ENCODE results near the gene NOTCH2. TPM values are rescaled to one million over a fixed set of nuclear protein-coding genes. Genes with fewer than 3 reads are reported as not detected.

Gene NOTCH2
- total RNA-seq, 1 experiment from 2014 or later, result 53.7 TPM

- no peak for DNase-seq
- Histone ChIP-seq H3K56ac (ENCODE audit: insufficient read length, low read depth, low read length) (no peak overlapping the region), H4K5ac (ENCODE audit: insufficient read length, low read depth, low read length) (no peak overlapping the region), H2AK5ac (ENCODE audit: insufficient read length, low read length) (no peak overlapping the region), H3K23ac (ENCODE audit: insufficient read length, low read depth, low read length) (no peak overlapping the region), H3K18ac (ENCODE audit: insufficient read length, low read depth, low read length) (no peak overlapping the region), H3K4me2 (ENCODE audit: insufficient read depth, insufficient read length, low read length) (no peak overlapping the region), H3K23me2 (ENCODE audit: insufficient read length, low read depth, low read length, poor library complexity, severe bottlenecking) (no peaks in the 10 kb centered on the region), H3K9me3 (ENCODE audit: control insufficient read depth, low read depth, low read length) (no peaks in the 10 kb centered on the region), H2BK20ac (ENCODE audit: low read depth, low read length, poor library complexity, severe bottlenecking) (no peak overlapping the region), H3K27me3 (ENCODE audit: insufficient read depth, low read length) (no peaks in the 10 kb centered on the region), H2BK120ac (ENCODE audit: low read depth, low read length, poor library complexity, severe bottlenecking) (no peak overlapping the region), H4K8ac (replicated peaks; ENCODE audit: insufficient read length, low read depth, low read length) (no peak overlapping the region), H3K14ac (ENCODE audit: insufficient read depth, low read length) (no peak overlapping the region), H4K20me1 (ENCODE audit: control insufficient read depth, insufficient read depth, insufficient read length) (no peaks in the 10 kb centered on the region), H4K91ac (ENCODE audit: insufficient read length, low read depth, low read length) (no peak overlapping the region), H2BK5ac (ENCODE audit: insufficient read length, low read length) (no peak overlapping the region), H3K4me1 (ENCODE audit: insufficient read depth, low read length) (no peaks in the 10 kb centered on the region), H3K9ac (ENCODE audit: extremely low read depth, insufficient read length, low read length) (no peak overlapping the region), H3K79me1 (ENCODE audit: insufficient read depth, low read depth, low read length, poor library complexity, severe bottlenecking) (no peaks in the 10 kb centered on the region), H3K27ac (ENCODE audit: insufficient read length, low read depth, low read length) (no peak overlapping the region), H3K4ac (ENCODE audit: low read depth, low read length) (no peak overlapping the region), H3T11ph (ENCODE audit: low read length) (no peak overlapping the region), H2AFZ (ENCODE audit: low read length) (no peak overlapping the region), H3K79me2 (ENCODE audit: insufficient read depth, low read length) (no peaks in the 10 kb centered on the region), H2BK12ac (ENCODE audit: insufficient read length, low read depth, low read length) (no peak overlapping the region), H2BK15ac (ENCODE audit: low read depth, low read length) (no peak overlapping the region)
- no CpG with 5 or more reads among the region's 2 CpGs for WGBS (ENCODE audit: extremely low coverage, insufficient read length, low lambda C conversion rate)
- no peak overlapping the region for H3K27ac Mint-ChIP-seq
- H3K4me3 Mint-ChIP-seq, result no peak overlapping the region
- TF ChIP-seq CTCF (conservative IDR thresholded peaks at IDR 0.05), result no peak
- peaks cover 0 to 9% (median 5%) of the 10 kb centered on the region in 3 experiments; a peak in 2 of 7 replicates for H3K36me3 Mint-ChIP-seq (ENCODE audit: insufficient read depth in 1 of 3, low read depth in 3 of 3)
- H3K4me1 Mint-ChIP-seq, result peaks cover 0 to 4% of the 10 kb centered on the region in 2 experiments; a peak in 1 of 4 replicates
- H3K27me3 Mint-ChIP-seq (ENCODE audit: low read depth), result no peaks in the 10 kb centered on the region
- H3K9me3 Mint-ChIP-seq, result no peaks in the 10 kb centered on the region
These were observed 81.0 kb downstream of the NOTCH2 start for GRCh38 chr1:119988306-119989062.
